H1 (cell line): ENCODE results near the gene H6PD. TPM values are rescaled to one million over a fixed set of nuclear protein-coding genes. Genes with fewer than 3 reads are reported as not detected.

Experiments
- KDM5A ChIP-seq: fragments of 200-600 bp; IDR thresholded peaks from 2 replicates; pipeline ENCODE4 v1.7.1; 2012; ENCODE audit warnings: mild to moderate bottlenecking, low read length, inconsistent platforms, mixed read lengths
- TAF1 ChIP-seq: IDR thresholded peaks from 2 replicates; pipeline ENCODE4 v1.6.1; 2011; ENCODE audit warnings: mild to moderate bottlenecking, low read depth, low read length
- polyA plus RNA-seq, 7 experiments: library from polyadenylated mRNA; depleted of rRNA in 3 of 7; stranded (reverse) in 5 of 7; unstranded in 2 of 7; fragments of >200 nt in 5 of 7; fragments of 200-250 nt in 2 of 7; gene quantifications; 1 replicate in 5 of 7; 2 replicates in 1 of 7; 4 replicates in 1 of 7; pipeline versions ENCODE4 v1.2.1 to v1.2.3, GENCODE V29; 2011 to 2013; ENCODE audit warnings: missing spikeins in 2 of 7, mixed read lengths in 2 of 7
- total RNA-seq: library from RNA; stranded (reverse); fragmentation: NEBNext Ultra II Directional; extraction: Animal tissue kit (Norgen Biotek cat#: 25700); gene quantifications from 2 replicates; pipeline ENCODE4 v1.2.1, GENCODE V29; 2021
- TF ChIP-seq, protein P1 (sequence below): IDR thresholded peaks from 2 replicates; pipeline ENCODE4 v1.6.1; 2011; ENCODE audit warnings: low read length, improper control_type of control experiment

The H6PD gene
- total and polyA plus RNA-seq, 2 of the 8 experiments (the other 6 are each of a cell fraction or from before 2014, with no cell fraction given), result 3.6 to 3.8 TPM

DNA sequence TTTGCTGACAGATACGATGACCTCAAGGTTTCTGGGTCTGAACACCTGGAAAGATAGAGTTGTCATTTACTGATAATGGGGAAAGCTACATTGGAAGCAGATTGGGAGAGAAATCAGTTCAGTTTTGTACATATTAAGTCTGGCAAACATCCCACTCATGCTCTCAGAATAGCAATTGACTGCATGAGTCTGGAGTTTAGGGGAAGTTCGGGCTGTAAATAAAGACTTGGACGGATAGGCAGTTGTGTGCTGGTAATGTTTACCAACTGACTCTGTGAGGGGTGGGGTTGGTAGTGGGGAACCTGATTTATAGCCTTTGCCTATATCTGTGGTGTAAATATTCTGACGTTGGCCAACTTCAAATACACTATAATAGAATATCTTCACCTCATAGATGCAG, 4.0 kb downstream of the H6PD start (continued):
- TF ChIP-seq, protein P1, sequence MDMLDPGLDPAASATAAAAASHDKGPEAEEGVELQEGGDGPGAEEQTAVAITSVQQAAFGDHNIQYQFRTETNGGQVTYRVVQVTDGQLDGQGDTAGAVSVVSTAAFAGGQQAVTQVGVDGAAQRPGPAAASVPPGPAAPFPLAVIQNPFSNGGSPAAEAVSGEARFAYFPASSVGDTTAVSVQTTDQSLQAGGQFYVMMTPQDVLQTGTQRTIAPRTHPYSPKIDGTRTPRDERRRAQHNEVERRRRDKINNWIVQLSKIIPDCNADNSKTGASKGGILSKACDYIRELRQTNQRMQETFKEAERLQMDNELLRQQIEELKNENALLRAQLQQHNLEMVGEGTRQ, result no peak
- no peak for TF ChIP-seq TAF1
- no peak for TF ChIP-seq KDM5A
